Choroid plexus epithelial cell (primary cell): ENCODE measurements around the gene FUT2.
A peak's percentile ranks its signal among the peaks of the same experiment; 100 is the strongest.
"Not testable (repeated sequence)": the region's sequence is repeated elsewhere in the genome, so short reads cannot be mapped to it uniquely, and the experiment has no call there.

Source experiments
- DNase-seq: peaks from one replicate; pipeline ENCODE4 v3.0.0-alpha.2; 2010; ENCODE audit warnings: low read depth
- H3K4me3 ChIP-seq: 2 replicates; pipeline ENCODE4 v1.5.1; 2011; ENCODE audit warnings: low read depth, mild to moderate bottlenecking, control low read depth, low read length, moderate library complexity
- TF ChIP-seq, protein P1 (sequence below): conservative IDR thresholded peaks from 2 replicates; pipeline ENCODE4 v1.5.1; 2011; ENCODE audit warnings: low read depth, mild to moderate bottlenecking, control low read depth, inconsistent platforms, low read length, moderate library complexity

The FUT2 gene

DNA sequence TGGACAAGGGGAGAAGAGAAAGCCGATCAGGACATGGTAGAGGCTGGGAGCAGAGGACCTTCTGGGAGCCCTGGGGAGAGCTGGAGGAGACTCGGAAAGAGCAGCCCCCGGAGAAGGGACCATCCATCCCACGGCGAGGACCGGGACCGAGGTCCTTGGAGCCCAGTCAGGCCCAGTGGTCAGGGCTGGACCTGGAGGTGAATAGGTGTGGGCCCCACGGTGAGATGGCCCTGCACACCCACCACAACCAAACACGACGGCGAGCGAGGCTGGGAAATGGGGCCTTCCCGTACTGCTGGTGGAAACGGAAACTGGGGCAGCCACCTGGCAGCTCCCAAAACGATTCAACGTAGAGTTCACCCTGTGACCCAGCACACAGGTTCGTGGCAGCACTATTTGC, 19.3 kb upstream of the FUT2 start:
- H3K4me3 ChIP-seq = no peak overlapping the region
- no peak for DNase-seq
- TF ChIP-seq, protein P1, sequence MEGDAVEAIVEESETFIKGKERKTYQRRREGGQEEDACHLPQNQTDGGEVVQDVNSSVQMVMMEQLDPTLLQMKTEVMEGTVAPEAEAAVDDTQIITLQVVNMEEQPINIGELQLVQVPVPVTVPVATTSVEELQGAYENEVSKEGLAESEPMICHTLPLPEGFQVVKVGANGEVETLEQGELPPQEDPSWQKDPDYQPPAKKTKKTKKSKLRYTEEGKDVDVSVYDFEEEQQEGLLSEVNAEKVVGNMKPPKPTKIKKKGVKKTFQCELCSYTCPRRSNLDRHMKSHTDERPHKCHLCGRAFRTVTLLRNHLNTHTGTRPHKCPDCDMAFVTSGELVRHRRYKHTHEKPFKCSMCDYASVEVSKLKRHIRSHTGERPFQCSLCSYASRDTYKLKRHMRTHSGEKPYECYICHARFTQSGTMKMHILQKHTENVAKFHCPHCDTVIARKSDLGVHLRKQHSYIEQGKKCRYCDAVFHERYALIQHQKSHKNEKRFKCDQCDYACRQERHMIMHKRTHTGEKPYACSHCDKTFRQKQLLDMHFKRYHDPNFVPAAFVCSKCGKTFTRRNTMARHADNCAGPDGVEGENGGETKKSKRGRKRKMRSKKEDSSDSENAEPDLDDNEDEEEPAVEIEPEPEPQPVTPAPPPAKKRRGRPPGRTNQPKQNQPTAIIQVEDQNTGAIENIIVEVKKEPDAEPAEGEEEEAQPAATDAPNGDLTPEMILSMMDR = no peak

DNA sequence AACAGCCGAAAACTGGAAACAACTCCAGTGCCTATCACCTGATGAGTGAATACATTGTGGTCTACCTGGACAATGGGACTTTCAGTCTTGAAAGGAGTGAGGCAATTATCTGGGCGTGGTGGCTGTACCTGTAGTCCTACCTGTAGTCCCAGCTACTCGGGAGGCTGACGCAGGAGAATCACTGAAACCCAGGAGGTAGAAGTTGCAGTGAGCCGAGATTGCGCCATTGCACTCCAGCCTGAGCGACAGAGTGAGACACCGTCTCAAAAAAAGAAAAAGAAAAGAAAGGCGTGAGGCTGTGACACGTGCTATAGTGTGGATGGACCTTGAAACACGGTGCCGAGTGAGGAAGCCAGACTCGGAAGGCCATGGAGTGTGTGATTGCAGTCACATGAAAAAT, 18.9 kb upstream of the FUT2 start:
- DNase-seq = no peak
- H3K4me3 ChIP-seq = no peak overlapping the region
- TF ChIP-seq, protein P1 = no peak

DNA sequence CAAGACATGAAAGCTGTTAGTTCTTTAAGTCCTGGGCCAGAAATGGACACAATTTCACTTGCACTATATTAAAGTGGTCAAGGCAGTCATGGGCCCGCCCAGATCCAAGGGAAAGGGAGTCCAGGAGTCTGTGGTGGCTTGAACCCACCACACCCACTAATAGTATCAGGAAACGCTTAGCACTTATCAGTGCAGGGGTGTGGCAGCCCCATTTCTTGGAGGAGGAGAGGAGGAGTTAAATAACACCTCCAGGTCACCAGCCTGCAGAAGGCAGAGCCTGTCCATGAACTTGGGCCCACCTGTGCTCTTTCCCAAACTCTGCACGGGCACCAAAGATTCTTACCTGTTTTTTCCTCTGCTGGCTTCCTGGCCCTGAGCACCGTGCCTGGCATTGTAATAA, 17.6 kb upstream of the FUT2 start:
- H3K4me3 ChIP-seq = no peak overlapping the region
- DNase-seq = no peak
- TF ChIP-seq, protein P1 = no peak

DNA sequence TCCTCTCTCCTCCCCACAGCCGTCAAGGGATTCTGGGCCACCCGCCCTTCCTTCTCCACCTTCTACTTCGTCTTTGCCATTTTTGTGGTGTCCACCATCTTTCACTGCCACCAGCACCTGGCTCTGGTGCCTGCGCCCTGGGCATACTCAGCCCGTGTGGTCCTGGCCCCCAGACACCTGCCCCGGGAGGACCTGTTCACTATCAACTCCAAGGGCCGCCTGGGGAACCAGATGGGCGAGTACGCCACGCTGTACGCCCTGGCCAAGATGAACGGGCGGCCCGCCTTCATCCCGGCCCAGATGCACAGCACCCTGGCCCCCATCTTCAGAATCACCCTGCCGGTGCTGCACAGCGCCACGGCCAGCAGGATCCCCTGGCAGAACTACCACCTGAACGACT, 15.8 kb upstream of the FUT2 start:
- DNase-seq, H3K4me3 ChIP-seq: not testable (repeated sequence)

DNA sequence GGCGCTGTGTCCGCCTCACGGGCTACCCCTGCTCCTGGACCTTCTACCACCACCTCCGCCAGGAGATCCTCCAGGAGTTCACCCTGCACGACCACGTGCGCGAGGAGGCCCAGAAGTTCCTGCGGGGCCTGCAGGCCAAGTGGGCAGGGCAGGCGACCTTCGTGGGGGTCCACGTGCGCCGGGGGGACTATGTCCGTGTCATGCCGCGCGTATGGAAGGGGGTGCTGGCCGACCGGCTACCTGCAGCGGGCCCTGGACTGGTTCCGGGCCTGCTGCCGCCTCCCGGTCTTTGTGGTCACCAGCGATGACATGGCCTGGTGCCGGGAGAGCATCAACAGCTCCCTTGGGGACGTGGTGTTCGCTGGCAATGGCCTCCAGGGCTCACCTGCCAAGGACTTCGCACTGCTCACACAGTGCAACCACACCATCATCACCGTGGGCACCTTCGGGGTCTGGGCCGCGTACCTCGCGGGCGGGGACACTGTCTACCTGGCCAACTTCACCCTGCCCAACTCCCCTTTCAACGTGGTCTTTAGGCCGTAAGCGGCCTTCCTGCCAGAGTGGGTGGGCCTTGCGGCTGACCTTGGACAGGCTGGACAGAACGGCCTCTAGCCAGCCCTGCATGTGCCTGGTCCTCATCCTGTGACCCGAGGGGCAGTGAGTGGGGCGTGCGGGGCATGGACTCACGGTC, 15.2 kb upstream of the FUT2 start:
- H3K4me3 ChIP-seq = no peak overlapping the region
- TF ChIP-seq, protein P1 = no peak
- no peak for DNase-seq

DNA sequence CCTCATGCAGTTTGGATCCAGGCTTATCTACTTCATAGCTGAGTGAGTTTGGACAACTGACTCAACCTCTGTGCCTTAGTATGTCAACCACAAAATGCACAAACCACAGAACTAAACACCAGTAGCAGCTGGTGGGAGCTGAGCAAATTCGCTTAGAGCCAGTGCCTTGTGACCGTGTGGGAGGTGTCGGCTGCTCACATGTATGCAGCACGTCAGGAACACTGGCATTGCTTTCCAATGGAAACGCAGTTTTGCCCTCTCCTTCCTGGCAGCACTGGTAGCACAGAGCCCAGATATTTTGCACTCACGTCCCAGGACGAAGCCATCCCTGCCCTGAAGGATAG, 14.7 kb upstream of the FUT2 start:
- DNase-seq = peak; percentile 77
- no peak overlapping the region for H3K4me3 ChIP-seq
- TF ChIP-seq, protein P1 = no peak

DNA sequence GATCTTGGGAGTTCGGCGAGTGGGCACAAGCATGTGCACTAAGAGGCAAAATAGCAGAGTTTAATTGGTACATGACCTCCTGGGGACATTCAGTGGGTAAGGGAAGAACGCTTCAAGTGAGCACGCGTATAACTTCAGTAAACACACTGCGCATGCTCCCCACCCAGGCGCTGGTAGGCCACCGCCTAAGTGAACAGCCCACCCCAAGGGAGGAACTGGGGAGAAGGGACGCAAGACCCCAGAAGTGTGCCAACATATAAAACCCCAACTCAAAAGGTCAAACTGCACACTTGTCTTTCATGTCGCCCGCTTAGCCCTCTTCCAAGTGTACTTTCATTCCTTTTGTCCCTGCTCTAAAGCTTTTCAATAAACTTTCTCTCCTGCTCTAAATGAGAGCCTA, 12.4 kb upstream of the FUT2 start:
- peak overlapping the region; percentile 28 for H3K4me3 ChIP-seq
- peak; percentile 65 for DNase-seq
- TF ChIP-seq, protein P1 = no peak

DNA sequence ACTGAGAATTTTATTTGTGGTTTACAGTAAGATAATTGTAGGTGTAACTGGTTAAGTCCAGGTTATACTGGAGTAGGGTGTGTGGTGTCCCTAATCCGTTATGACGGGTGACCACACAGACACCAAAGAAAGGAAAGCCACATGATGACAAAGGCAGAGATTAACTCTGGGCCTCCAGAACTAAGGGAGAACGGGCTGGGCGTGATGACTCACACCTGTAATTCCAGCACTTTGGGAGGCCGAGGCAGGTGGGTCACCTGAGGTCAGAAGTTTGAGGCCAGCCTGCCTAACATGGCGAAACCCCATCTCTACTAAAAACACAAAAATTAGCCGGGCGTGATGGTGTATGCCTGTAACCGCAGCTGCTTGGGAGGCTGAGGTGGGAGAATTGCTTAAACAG, 10.2 kb upstream of the FUT2 start:
- TF ChIP-seq, protein P1 = no peak
- no peak overlapping the region for H3K4me3 ChIP-seq
- DNase-seq = no peak
